GM19455 (cell line): ENCODE data around the gene CKAP2.
"Not testable (repeated sequence)": the region's sequence is repeated elsewhere in the genome, so short reads cannot be mapped to it uniquely, and the experiment has no call there.

ENCODE experiments used
- ATAC-seq: cut with Tn5 transposase; IDR thresholded peaks from one replicate; pipeline ENCODE4 v1.9.1; 2021; ENCODE audit not compliant: unreplicated experiment

Gene CKAP2

GRCh38 chr13:52451135-52451804 is 4.0 kb upstream of the CKAP2 start:
- ATAC-seq: no peak

DNA sequence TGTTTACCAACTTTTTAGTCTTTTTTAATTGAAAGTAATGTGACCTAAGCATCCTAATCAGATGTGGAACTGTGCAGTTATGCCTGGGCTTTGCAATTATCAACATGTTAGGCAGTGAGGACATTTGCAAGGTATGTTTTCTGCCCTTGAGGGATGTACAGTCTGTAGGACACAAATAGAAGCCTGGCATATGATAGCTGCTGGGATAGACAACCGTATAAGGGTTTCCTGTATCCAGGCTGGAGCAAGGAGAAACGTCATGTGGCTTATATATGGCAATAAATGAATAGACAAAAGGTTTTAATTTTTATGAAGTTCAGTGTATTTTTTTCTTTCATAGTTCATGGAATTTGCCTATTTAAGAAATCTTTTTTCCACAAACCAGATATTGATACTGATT is 2.8 kb upstream of the CKAP2 start:
- no peak for ATAC-seq

GRCh38 chr13:52454459-52454819 is 839 bp upstream of the CKAP2 start:
- ATAC-seq: peak; percentile 28

DNA sequence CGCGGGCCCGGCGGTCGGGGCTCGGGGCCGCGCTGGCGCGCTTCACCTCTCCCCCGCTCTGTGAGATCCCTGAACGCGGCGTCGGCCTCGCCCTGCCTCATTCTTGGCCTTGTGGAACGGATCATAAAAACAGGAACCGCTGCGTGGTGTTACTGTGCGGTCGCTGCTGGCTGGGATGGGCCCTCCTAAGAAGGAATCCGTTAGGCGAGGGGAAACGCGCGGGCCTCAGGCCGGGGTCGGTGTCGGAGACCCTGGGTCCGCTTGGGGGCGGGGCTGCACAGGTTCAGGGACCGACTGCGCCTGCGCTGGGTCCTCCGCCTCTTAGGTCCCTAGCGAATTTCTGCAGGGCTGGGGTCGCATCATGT is 381 bp downstream of the CKAP2 start:
- ATAC-seq: peak; percentile 43

GRCh38 chr13:52459668-52460067 is 4.4 kb downstream of the CKAP2 start:
- no peak for ATAC-seq

DNA sequence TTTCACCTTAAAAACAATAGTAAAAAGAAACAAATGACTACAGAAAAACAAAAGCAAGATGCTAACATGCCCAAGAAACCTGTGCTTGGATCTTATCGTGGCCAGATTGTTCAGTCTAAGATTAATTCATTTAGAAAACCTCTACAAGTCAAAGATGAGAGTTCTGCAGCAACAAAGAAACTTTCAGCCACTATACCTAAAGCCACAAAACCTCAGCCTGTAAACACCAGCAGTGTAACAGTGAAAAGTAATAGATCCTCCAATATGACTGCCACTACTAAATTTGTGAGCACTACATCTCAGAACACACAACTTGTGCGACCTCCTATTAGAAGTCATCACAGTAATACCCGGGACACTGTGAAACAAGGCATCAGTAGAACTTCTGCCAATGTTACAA is 6.0 kb downstream of the CKAP2 start:
- no peak for ATAC-seq

DNA sequence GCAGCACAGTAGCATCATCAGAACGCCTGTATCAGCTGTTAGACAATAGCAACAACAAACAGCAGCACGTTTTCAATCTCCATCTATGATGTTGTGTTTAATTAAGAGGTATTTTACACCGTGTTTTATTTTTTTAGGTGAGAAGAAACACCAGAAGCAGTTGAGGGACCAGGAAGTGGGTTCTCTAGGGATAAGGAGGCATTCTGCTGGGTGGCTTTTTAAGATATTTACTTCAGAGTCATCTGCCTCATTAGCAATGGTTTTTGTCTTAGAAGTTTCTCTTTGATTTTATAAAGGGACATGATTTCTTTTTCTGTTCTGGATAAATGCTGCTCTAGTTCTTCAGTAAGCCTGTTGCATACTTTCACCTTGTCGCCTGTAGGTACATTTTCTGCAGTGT is 8.2 kb downstream of the CKAP2 start:
- ATAC-seq: no peak

DNA sequence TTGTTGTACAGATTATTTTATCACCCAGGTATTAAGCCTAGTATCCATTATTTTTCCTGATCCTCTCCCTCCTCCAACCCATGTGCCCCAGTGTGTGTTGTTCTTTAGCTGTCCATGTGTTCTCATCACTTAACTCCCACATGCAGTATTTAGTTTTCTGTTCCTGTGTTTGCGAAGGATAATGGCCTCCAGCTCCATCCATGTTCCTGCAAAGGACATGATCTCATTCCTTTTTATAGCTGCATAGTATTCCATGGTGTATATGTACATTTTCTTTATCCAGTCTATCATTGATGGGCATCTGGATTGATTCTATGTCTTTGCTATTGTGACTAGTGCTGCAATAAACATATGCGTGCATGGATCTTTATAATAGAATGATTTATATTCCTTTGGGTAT is 13.2 kb downstream of the CKAP2 start:
- ATAC-seq: not testable (repeated sequence)

- not testable (repeated sequence) for ATAC-seq
Observed at GRCh38 chr13:52480677-52481428, 25.6 kb downstream of the CKAP2 start.

- not testable (repeated sequence) for ATAC-seq
Observed at GRCh38 chr13:52487078-52487477, 31.8 kb downstream of the CKAP2 start.

DNA sequence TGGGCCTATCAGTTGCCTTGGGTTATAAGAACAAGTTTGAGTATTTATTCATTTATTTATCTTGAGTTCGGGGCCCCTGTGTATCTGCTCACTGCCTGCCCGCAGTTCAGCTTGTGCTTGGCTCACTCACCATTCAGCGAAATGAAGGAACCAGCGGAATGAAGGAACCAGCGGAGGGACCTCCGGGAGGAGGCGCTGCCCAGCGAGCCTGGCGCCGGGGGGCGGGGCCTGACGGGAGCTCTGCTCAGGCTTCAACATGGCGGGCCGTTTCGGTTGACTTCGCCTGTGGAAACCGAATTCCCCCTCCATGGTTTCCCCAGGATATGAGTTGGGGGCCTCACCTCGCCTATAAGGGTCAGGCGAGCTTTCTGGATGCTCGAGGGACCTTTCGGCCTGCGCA is 33.5 kb downstream of the CKAP2 start:
- ATAC-seq: not testable (repeated sequence)

DNA sequence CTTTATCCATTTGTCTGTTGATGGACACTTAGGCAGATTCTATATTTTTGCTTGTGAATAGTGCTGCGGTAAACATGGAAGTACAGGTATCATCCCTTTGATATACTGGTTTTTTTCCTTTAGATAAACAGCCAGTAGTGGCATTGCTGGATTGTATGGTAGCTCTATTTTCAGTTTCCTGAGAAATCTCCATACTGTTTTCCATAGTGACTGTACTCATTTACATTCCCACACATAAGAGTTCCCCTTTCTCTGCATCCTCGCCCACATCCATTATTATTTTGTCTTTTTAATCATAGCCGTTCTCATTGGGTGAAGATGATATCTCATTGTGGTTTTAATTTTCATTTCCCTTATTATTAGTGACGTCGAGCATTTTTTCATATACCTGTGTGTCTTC is 35.7 kb downstream of the CKAP2 start:
- ATAC-seq: not testable (repeated sequence)

DNA sequence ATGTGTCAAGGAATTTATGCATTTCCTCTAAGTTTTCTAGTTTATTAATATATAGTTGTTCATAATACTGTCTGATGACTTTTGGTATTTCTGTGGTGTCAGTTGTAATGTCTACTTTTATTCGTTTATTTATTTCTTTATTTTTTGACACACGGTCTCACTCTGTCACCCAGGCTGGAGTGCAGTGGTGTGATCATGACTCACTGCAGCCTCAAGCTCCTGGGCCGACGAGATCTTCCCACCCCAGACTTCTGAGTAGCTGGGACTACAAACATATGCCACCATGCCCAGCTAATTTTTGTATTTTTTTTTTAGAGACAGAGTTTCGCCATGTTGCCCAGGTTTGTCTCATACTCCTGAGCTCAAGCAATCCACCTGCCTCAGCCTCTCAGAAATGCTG is 39.0 kb downstream of the CKAP2 start:
- not testable (repeated sequence) for ATAC-seq

GRCh38 chr13:52497979-52498378 is 42.7 kb downstream of the CKAP2 start:
- not testable (repeated sequence) for ATAC-seq

- ATAC-seq: not testable (repeated sequence)
Observed at GRCh38 chr13:52502277-52502676, 47.0 kb downstream of the CKAP2 start.

DNA sequence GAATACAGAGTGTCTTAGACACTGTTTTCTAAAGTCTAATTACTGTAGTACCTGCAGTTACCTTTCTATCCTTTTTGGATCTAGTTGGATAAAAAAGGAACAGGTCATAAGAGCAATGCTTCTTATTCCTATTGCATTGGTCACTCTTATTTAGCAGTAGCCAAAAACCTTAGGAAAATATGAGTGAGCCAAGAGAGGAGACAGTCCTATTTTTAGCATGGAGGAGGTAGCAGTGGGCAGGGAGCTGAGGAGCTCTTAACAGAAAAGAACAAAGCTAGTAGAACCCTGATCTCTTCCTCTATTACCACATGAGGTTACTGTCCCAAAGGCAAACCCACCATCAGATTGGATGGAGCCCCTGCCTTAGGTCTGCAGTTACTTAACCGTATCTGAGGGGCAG is 50.6 kb downstream of the CKAP2 start:
- ATAC-seq: not testable (repeated sequence)

DNA sequence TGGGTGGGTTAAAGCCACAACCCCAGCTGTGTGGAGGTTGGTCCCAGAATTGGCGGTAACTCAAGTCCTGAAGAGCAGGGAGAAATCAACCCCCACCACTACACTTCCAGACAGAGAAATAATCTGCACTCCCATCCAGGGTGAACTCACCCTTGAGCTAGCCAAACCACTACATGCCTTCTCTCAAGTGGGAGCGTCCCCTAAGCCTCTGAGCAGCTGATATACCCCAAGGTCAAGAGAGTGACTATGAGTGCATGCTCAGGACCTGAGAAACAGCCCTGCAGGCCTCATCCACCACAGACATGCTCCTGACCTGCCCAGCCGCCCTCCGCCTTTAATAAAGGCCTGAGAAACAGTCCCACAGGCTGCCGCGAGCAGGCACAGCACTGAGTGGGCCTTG is 54.3 kb downstream of the CKAP2 start:
- not testable (repeated sequence) for ATAC-seq

GRCh38 chr13:52510221-52510797 is 55.0 kb downstream of the CKAP2 start:
- not testable (repeated sequence) for ATAC-seq

DNA sequence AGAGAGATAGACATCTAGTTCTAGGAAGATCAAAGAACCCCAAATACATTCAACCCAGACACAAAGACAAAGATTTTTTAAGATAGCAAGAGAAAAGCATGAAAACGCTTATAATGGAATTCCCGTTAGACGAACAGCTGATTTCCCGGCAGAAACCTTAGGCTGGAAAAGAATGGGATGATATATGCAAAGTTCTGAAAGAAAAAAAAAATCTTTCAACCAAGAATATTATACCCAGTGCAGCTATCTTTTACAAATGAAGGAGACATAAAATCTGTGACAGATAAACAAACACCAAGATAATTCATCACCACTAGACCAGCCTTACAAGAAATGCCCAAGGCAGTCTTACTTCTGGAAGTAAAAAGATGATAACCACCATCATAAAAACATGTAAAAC is 56.3 kb downstream of the CKAP2 start:
- ATAC-seq: not testable (repeated sequence)

DNA sequence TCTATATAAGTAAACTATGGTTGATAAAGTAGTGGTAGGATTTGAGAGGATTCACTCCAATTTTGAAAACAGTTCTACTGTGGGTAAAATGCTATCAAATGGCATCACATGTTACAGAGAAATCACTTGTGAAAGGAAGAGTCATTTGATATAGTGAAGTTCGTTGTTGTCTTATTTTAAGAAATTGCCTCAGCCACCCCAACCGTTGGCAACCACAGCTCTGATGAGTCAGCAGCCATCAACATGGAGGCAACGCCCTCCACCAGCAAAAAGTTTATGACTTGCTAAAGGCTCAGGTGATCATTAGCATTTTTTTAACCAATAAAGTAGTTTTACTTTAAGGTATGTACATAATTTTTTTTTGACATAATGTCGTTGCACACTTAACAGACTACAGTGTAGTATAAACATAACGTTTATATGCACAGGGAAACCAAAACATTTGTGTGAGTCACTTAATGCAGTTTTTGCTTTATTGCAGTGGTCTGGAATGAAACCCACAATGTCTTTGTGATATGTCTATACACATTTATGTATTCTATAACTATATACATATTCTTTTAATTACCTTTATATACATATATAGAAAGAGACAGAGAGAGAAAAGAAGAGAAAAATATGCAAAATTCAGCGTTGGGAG is 58.8 kb downstream of the CKAP2 start:
- not testable (repeated sequence) for ATAC-seq

DNA sequence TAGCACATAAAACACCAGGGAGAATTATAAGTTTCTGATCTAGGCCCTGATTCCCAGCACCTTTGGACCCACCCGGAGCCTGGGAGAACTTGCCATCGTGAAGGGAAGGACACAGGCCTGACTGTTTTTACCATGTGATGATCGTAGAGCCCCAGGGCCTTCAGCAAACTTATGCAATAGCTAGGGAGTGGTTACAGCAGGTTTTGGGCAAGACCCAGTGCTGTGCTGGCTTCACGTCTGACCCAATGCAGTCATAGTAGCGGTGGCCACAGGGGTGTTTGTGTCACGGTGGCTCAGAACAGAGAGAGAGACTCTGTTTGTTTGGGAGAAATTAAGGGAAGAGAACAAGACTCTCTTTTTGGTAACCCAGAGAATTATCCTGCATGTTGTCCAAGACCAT is 68.0 kb downstream of the CKAP2 start:
- ATAC-seq: not testable (repeated sequence)
